Measurements from ENCODE around the gene C8A. TPM values are rescaled to one million over a fixed set of nuclear protein-coding genes. Genes with fewer than 3 reads are reported as not detected.

The C8A gene
- total and polyA plus RNA-seq, 2 of the 8 experiments (the other 6 are each of a cell fraction or from before 2014, with no cell fraction given): not detected

- peaks cover 0 to 7% (median 2%) of the 10 kb centered on the region in 4 experiments; a peak in 2 of 7 replicates for H3K4me1 ChIP-seq (replicated peaks in 1 of 4; ENCODE audit: control insufficient read depth in 3 of 4, insufficient read depth in 4 of 4, low read length in 3 of 4)
- no peak overlapping the region for H3K14ac ChIP-seq (ENCODE audit: insufficient read length)
- no peak overlapping the region for H2AK5ac ChIP-seq (ENCODE audit: low read depth, low read length)
- no peak overlapping the region for H3K23ac ChIP-seq (ENCODE audit: insufficient read length)
- no peak overlapping the region for H2BK5ac ChIP-seq (ENCODE audit: low read depth, low read length)
- FAIRE-seq (no peak), DNase-seq (ENCODE audit: low read depth in 1 of 2, low spot score in 2 of 2) (no peak)
- no peaks in the 10 kb centered on the region for H3K79me1 ChIP-seq (ENCODE audit: low read depth, low read length)
- no peak overlapping the region for H4K8ac ChIP-seq (ENCODE audit: extremely low read depth, insufficient read depth, low read length)
- no peak overlapping the region for H3K4ac ChIP-seq (replicated peaks; ENCODE audit: insufficient read length, low read depth, low read length)
- no peak overlapping the region for H2BK12ac ChIP-seq (ENCODE audit: low read depth, low read length)
- no peaks in the 10 kb centered on the region for H3K36me3 ChIP-seq (ENCODE audit: control insufficient read depth in 2 of 4, insufficient read depth in 4 of 4, low read length in 3 of 4)
- H3K79me2 ChIP-seq (ENCODE audit: control insufficient read depth in 1 of 2, insufficient read depth in 2 of 2, low read length in 2 of 2): no peaks in the 10 kb centered on the region
- ChIA-PET POLR2A (ENCODE audit: partially characterized antibody) (no interaction called here), CTCF (ENCODE audit: partially characterized antibody) (interaction anchor here (2.0 kb wide), 1 partner anchor 15 kb away, joined by 5 read pairs; no protein-coding TSS in a partner anchor)
- WGBS, 2 experiments (ENCODE audit: extremely low coverage in 1 of 2, insufficient coverage in 1 of 2, insufficient read length in 1 of 2, insufficient replicate concordance in 2 of 2, low coverage in 1 of 2, low lambda C conversion rate in 2 of 2, missing lambda C conversion rate in 1 of 2): 97% methylated on average over 4 of the region's 4 CpGs; no CpG with 5 or more reads in 1 of the 2 experiments
- no peaks in the 10 kb centered on the region for H4K20me1 ChIP-seq (replicated peaks in 1 of 2; ENCODE audit: control insufficient read depth in 1 of 2, insufficient read depth in 2 of 2, low read length in 2 of 2)
- H3K4me2 ChIP-seq (ENCODE audit: insufficient read depth in 1 of 2, low read depth in 2 of 2, low read length in 2 of 2): no peak overlapping the region
- H3K56ac ChIP-seq (replicated peaks; ENCODE audit: insufficient read length, low read depth, low read length): no peak overlapping the region
- no peak overlapping the region for H4K5ac ChIP-seq (ENCODE audit: insufficient read length, low read depth, low read length)
- H3K9me3 ChIP-seq (ENCODE audit: insufficient read depth in 2 of 2, low read depth in 1 of 2, low read length in 1 of 2): no peaks in the 10 kb centered on the region
- H2BK20ac ChIP-seq (ENCODE audit: low read length): no peak overlapping the region
- H3K9ac ChIP-seq (replicated peaks in 1 of 4; ENCODE audit: extremely low read depth in 1 of 4, low read depth in 3 of 4, low read length in 3 of 4): no peak overlapping the region
- H3K27ac ChIP-seq (ENCODE audit: low read depth, low read length): no peak overlapping the region
- H2AFZ ChIP-seq (ENCODE audit: low read length): no peak overlapping the region
- peaks cover 2% of the 10 kb centered on the region; the same call in 1 of the 2 replicates for H3K23me2 ChIP-seq (ENCODE audit: low read depth, low read length)
- no peak overlapping the region for H3K18ac ChIP-seq (ENCODE audit: extremely low read depth, low read length)
- no peaks in the 10 kb centered on the region for H3K27me3 ChIP-seq (replicated peaks in 1 of 4; ENCODE audit: control insufficient read depth in 3 of 4, extremely low read depth in 1 of 4, insufficient read depth in 3 of 4, low read length in 3 of 4)
- H2BK15ac ChIP-seq (ENCODE audit: low read length): no peak overlapping the region
- no peak overlapping the region for H3K4me3 ChIP-seq (ENCODE audit: extremely low read depth in 1 of 4, insufficient read depth in 2 of 4, low read depth in 3 of 4, low read length in 4 of 4)
- no peak overlapping the region for H2BK120ac ChIP-seq (replicated peaks; ENCODE audit: low read depth, low read length)
- no peak overlapping the region for H4K91ac ChIP-seq (replicated peaks; ENCODE audit: insufficient read length, low read length)
- TF ChIP-seq POLR2A (IDR thresholded peaks at IDR 0.05; ENCODE audit: control extremely low read depth in 1 of 2, low read depth in 2 of 2, low read length in 2 of 2) (no peak), KDM1A (IDR thresholded peaks at IDR 0.05; ENCODE audit: borderline replicate concordance, low read length) (no peak), TBP (IDR thresholded peaks at IDR 0.05; ENCODE audit: low read depth, low read length) (no peak), HDAC6 (IDR thresholded peaks at IDR 0.05; ENCODE audit: low read depth, low read length) (no peak), SAP30 (IDR thresholded peaks at IDR 0.05; ENCODE audit: insufficient read depth, insufficient replicate concordance, low read length) (no peak), NANOG (IDR thresholded peaks at IDR 0.05; ENCODE audit: insufficient read depth, low read depth, low read length, poor library complexity, severe bottlenecking) (no peak)
Observed at GRCh38 chr1:56927171-56927570, 72.6 kb downstream of the C8A start.

Measured in H1 (cell line).